Stomach (tissue), 9 donors: Measurements from ENCODE around the gene SZT2. TPM values are rescaled to one million over a fixed set of nuclear protein-coding genes. Genes with fewer than 3 reads are reported as not detected.

ENCODE experiments used
- DNase-seq, 2 donors: peaks; one replicate each; pipeline versions ENCODE4 v3.0.0 to v3.0.0-alpha.2; 2013 to 2019
- H3K27ac ChIP-seq, 5 donors: fragments of 200-600 bp in 4 of 5; sonication (generic) in 4 of 5; one replicate each; pipeline ENCODE4 v1.5.1; 2013 to 2019; ENCODE audit warnings: mild to moderate bottlenecking in 1 of 5, moderate library complexity in 1 of 5
- H3K27me3 ChIP-seq, 3 donors: fragments of 200-600 bp; sonication (generic); one replicate each; pipeline ENCODE4 v1.5.1; 2017 to 2019; ENCODE audit warnings: mixed run types in 1 of 3
- H3K36me3 ChIP-seq, 4 donors: fragments of 200-600 bp; sonication (generic); 1 replicate in 3 of 4; 2 replicates in 1 of 4; pipeline ENCODE4 v1.5.1; 2016 to 2019
- H3K4me1 ChIP-seq, 4 donors: fragments of 200-600 bp; sonication (generic); one replicate each; pipeline ENCODE4 v1.5.1; 2016 to 2019
- H3K4me3 ChIP-seq, 4 donors: fragments of 200-600 bp; sonication (generic) in 3 of 4; one replicate each; pipeline ENCODE4 v1.5.1; 2016 to 2019; ENCODE audit warnings: mild to moderate bottlenecking in 1 of 4
- H3K9me3 ChIP-seq, 4 donors: fragments of 200-600 bp; sonication (generic); one replicate each; pipeline ENCODE4 v1.5.1; 2016 to 2019
- EP300 ChIP-seq: sonication (generic); formaldehyde crosslinking; IDR thresholded peaks from one replicate; pipeline ENCODE4 v1.6.1; 2017; ENCODE audit warnings: antibody characterized with exemption
- POLR2A ChIP-seq, 4 donors: fragments of 450-650 bp; IDR thresholded peaks; one replicate each; pipeline ENCODE4 v1.6.1; 2016; ENCODE audit warnings: antibody characterized with exemption in 4 of 4, control low read depth in 2 of 4, mild to moderate bottlenecking in 1 of 4, moderate library complexity in 1 of 4
- POLR2AphosphoS5 ChIP-seq, 3 donors: sonication (generic); formaldehyde crosslinking; IDR thresholded peaks; one replicate each; pipeline ENCODE4 v1.6.1; 2016; ENCODE audit warnings: antibody characterized with exemption in 3 of 3
- WGBS, 5 donors: extraction: QIAGEN DNeasy Blood & Tissue Kit in 3 of 5; methylation state at CpG; one replicate each; pipeline versions ENCODE4 v1.1.5 to v1.1.7; 2013 to 2018; 5-methylcytosine and 5-hydroxymethylcytosine counted together
- intact Hi-C: fragments of 100-400 bp; cut with DNase I; formaldehyde crosslinking; loops from one replicate; pipeline ENCODE4 v1.15.1; 2023; ENCODE audit warnings: low total_unique reads
- polyA plus RNA-seq, 3 donors: library from polyadenylated mRNA; stranded (reverse); fragments of 200-250 nt; gene quantifications; one replicate each; pipeline ENCODE4 v1.2.3, GENCODE V29; 2013
- total RNA-seq, 5 donors: library from RNA; depleted of rRNA; stranded (reverse); fragments of >200 nt; gene quantifications; one replicate each; pipeline versions ENCODE4 v1.1.0 to v1.2.3, GENCODE V29; 2014 to 2016
- TF ChIP-seq, protein P1 (sequence below), 7 experiments: fragments of 450-650 bp in 4 of 7; fragments of 200-600 bp in 3 of 7; sonication (generic) in 3 of 7; IDR thresholded peaks; one replicate each; pipeline ENCODE4 v1.5.1; 2016 to 2019; ENCODE audit warnings: antibody characterized with exemption in 7 of 7, control low read depth in 2 of 7, mild to moderate bottlenecking in 1 of 7
- donor health status: healthy with polysubstance abuse.
- donor health status: Bipolar disorder and iron deficiency.
- donor health status: healthy.

The SZT2 gene
- total and polyA plus RNA-seq, 8 donors = 4.9 to 69.3 (median 52.9) TPM

DNA sequence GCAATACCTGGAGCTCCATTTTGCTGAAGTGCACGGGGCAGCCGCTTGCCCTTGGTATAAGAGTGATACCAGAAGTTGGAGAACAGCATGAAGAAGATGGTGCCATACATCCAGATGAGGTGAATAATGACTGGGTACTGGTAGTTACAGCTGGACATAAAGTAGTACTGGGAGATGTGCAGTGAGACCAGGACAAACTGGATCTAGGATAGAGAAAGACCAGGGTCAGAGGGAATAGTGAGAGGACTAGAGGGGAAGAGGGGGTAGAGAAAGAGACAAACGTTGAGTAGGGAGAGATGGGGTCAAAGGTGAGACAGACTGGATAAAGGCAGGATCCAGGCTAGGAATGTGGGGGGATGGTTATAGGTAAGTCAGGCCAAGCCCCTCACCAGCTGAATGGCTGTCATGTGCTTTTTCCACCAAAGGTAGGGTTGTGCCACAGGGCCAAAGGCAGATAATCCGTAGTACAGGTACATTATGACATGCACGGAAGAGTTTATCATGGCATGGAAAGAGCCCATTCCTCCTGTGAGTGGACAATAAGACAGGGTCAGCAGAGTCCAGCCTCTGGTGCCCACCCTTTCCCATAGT is 25.7 kb upstream of the SZT2 start:
- DNase-seq = no peak
- H3K27ac ChIP-seq = peak overlapping the region in 1 of 5 donors; percentile 8
- H3K27me3 ChIP-seq = no peaks in the 10 kb centered on the region
- H3K4me1 ChIP-seq = peaks cover 30 to 75% (median 41%) of the 10 kb centered on the region in 4 donors
- 72 to 79% (median 77%) methylated on average over 5 of the region's 5 CpGs for WGBS, 5 donors
- H3K9me3 ChIP-seq = no peaks in the 10 kb centered on the region
- intact Hi-C loops = no loop called here
- no peak overlapping the region for H3K4me3 ChIP-seq
- TF ChIP-seq POLR2A (IDR thresholded peaks at IDR 0.05) (no peak), POLR2AphosphoS5 (IDR thresholded peaks at IDR 0.05) (no peak), EP300 (no peak)
- H3K36me3 ChIP-seq = peaks cover 36 to 58% (median 52%) of the 10 kb centered on the region in 4 donors

DNA sequence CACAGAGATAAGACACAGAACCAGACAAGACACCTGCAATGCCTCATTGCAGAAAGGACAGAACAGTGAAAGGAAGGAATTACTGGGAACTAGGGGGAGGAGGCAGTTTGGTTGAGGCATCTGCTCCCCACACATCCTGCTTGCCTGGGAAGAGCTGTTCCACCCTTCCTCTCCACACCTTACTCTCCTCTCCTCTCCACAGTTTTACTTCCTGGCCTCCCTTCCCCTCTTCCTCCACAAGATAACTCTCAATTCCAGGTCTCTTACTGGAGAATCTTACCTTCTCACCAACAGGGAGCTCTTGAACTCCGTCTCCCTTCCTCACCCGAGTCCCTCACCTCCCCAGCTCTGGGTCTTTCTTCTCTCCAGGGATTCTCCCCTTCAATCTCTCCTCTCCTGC is 24.0 kb upstream of the SZT2 start:
- TF ChIP-seq POLR2AphosphoS5 (IDR thresholded peaks at IDR 0.05) (no peak), POLR2A (IDR thresholded peaks at IDR 0.05) (no peak), EP300 (no peak)
- TF ChIP-seq, protein P1, sequence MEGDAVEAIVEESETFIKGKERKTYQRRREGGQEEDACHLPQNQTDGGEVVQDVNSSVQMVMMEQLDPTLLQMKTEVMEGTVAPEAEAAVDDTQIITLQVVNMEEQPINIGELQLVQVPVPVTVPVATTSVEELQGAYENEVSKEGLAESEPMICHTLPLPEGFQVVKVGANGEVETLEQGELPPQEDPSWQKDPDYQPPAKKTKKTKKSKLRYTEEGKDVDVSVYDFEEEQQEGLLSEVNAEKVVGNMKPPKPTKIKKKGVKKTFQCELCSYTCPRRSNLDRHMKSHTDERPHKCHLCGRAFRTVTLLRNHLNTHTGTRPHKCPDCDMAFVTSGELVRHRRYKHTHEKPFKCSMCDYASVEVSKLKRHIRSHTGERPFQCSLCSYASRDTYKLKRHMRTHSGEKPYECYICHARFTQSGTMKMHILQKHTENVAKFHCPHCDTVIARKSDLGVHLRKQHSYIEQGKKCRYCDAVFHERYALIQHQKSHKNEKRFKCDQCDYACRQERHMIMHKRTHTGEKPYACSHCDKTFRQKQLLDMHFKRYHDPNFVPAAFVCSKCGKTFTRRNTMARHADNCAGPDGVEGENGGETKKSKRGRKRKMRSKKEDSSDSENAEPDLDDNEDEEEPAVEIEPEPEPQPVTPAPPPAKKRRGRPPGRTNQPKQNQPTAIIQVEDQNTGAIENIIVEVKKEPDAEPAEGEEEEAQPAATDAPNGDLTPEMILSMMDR (IDR thresholded peaks at IDR 0.05) = no peak
- H3K9me3 ChIP-seq = no peaks in the 10 kb centered on the region
- intact Hi-C loops = no loop called here
- H3K4me3 ChIP-seq = peak overlapping the region; percentile 75 to 88 (median 82)
- peaks cover 26 to 71% (median 37%) of the 10 kb centered on the region in 4 donors for H3K4me1 ChIP-seq
- no peak for DNase-seq
- peaks cover 36 to 50% (median 49%) of the 10 kb centered on the region in 4 donors for H3K36me3 ChIP-seq
- H3K27ac ChIP-seq = peak overlapping the region; percentile 93 to 98 (median 97)
- H3K27me3 ChIP-seq = no peaks in the 10 kb centered on the region
- 69 to 80% (median 75%) methylated on average over 2 of the region's 2 CpGs for WGBS, 5 donors

DNA sequence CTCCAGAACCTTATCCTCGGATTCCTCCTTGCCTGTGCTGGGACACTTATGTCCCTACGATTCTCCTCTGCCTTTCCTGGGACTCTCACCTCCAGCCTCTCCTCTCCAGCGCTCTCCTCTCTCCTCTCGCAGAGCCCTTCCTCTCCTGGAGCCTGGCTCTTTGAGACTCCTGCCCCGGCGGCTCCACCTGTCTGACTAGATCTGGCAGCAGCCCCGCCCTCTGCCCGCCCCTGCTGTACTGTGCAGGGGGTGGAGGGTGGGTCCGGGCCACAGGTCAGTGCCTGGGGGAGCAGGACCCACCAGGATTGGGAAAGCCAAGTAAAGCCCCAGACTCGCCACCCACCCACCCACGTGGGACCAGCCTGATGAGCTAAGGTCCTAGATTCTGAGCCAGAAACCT is 23.5 kb upstream of the SZT2 start:
- TF ChIP-seq, protein P1 (IDR thresholded peaks at IDR 0.05) = no peak
- TF ChIP-seq POLR2AphosphoS5 (IDR thresholded peaks at IDR 0.05) = peak in 2 of 3 donors; percentile 54 to 85
- peak in 1 of 4 donors; percentile 24 for TF ChIP-seq POLR2A (IDR thresholded peaks at IDR 0.05)
- no peak for TF ChIP-seq EP300
- no peaks in the 10 kb centered on the region for H3K9me3 ChIP-seq
- no peaks in the 10 kb centered on the region for H3K27me3 ChIP-seq
- peaks cover 26 to 66% (median 37%) of the 10 kb centered on the region in 4 donors for H3K4me1 ChIP-seq
- intact Hi-C loops = no loop called here
- H3K4me3 ChIP-seq = peak overlapping the region; percentile 75 to 88 (median 82)
- DNase-seq = peak; percentile 84 to 87
- H3K36me3 ChIP-seq = peaks cover 36 to 45% (median 44%) of the 10 kb centered on the region in 4 donors
- WGBS, 5 donors = 25 to 49% (median 32%) methylated on average over 8 to 11 of the region's 11 CpGs
- H3K27ac ChIP-seq = peak overlapping the region; percentile 93 to 98 (median 97)

DNA sequence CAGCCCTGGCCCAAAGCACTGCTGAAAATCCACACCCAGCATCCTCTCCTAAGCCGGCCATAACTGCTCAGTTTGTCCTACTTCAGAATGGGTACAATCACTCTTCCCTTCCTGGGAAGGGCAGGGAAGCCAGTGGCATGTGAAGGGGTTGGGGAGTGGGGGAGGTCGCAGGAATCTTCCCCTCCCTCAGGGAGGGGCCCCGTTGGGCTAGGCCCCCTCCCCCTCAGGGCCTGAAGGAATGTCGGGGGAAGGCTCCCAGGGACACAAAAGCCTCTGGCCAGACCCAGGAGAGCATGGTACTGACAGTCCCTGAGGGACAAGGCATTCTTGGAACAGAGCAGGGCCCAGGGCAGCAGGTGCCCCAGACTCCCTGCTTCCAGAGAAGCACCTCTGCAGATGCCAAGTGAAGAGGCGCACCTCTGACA is 23.1 kb upstream of the SZT2 start:
- peaks cover 26 to 66% (median 37%) of the 10 kb centered on the region in 4 donors for H3K4me1 ChIP-seq
- peak overlapping the region; percentile 75 to 88 (median 82) for H3K4me3 ChIP-seq
- TF ChIP-seq POLR2A (IDR thresholded peaks at IDR 0.05) (no peak), POLR2AphosphoS5 (IDR thresholded peaks at IDR 0.05) (no peak), EP300 (no peak)
- TF ChIP-seq, protein P1 (IDR thresholded peaks at IDR 0.05) = no peak
- H3K9me3 ChIP-seq = no peaks in the 10 kb centered on the region
- peak overlapping the region; percentile 93 to 98 (median 97) for H3K27ac ChIP-seq
- 2 to 24% (median 10%) methylated on average over 4 to 5 of the region's 5 CpGs for WGBS, 5 donors
- DNase-seq = peak in 1 of 2 donors; percentile 38
- no peaks in the 10 kb centered on the region for H3K27me3 ChIP-seq
- intact Hi-C loops = no loop called here
- peaks cover 35 to 41% (median 40%) of the 10 kb centered on the region in 4 donors for H3K36me3 ChIP-seq
